IMR-90 (cell line): ENCODE measurements around the gene COL3A1.

Experiments used
- POLR2A ChIP-seq: IDR thresholded peaks from 2 replicates; pipeline ENCODE4 v1.6.1; 2012; ENCODE audit warnings: mild to moderate bottlenecking, low read depth, low read length
- SMC3 ChIP-seq: fragments of 150-350 bp; IDR thresholded peaks from 2 replicates; pipeline ENCODE4 v1.6.1; 2016; ENCODE audit warnings: low read depth, mild to moderate bottlenecking, antibody characterized with exemption, low read length, moderate library complexity
- USF2 ChIP-seq: fragments of 150-350 bp; IDR thresholded peaks from 2 replicates; pipeline ENCODE4 v1.6.1; 2017; ENCODE audit warnings: mild to moderate bottlenecking, antibody characterized with exemption, low read length, low read depth

GRCh38 chr2:188978291-188979081 is 4.3 kb downstream of the COL3A1 start:
- TF ChIP-seq POLR2A (no peak), SMC3 (no peak; the same call in 1 of the 2 replicates), USF2 (peak; percentile 80)
